ENCODE measurements around the gene GAS2.
"Not testable (repeated sequence)": the region's sequence is repeated elsewhere in the genome, so short reads cannot be mapped to it uniquely, and the experiment has no call there.

GAS2 gene

DNA sequence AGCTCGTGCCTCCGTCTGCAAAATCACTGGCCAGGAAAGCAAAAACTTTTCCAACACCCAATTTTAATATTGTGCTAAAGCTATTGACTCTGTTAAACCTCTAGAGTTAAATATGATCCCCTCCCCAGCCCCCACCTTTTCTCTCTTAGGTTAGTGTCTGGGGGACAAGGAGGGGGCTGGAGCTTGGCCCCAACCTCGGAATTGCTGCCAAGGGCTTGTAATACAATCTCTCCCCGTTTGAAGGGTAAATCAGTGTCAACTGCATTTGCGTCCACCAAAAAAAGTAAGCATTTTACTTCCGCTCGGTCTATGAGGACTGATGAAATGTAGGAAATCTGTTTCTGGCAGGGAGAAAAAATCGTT, at the start of gene GAS2:
TSS of gene GAS2 (plus strand) at position 287 of the 363 bp plus-strand sequence. CDS start 8,259 bp downstream, outside the sequence.
- no peak for DNase-seq

- DNase-seq, result no peak
Measured at GRCh38 chr11:22617868-22618267, 48.5 kb upstream of the GAS2 start.

GRCh38 chr11:22624742-22625447, 41.5 kb upstream of the GAS2 start:
- DNase-seq, result peak; percentile 72

GRCh38 chr11:22625448-22626287, 40.7 kb upstream of the GAS2 start, which contains the start of gene FANCF:
TSS of gene FANCF (minus strand) at chr11:22625823. CDS start at chr11:22625810, 13 bp downstream.
- peak; percentile 91 for DNase-seq

- DNase-seq, result no peak
Measured at GRCh38 chr11:22626573-22627239, 39.7 kb upstream of the GAS2 start.

DNA sequence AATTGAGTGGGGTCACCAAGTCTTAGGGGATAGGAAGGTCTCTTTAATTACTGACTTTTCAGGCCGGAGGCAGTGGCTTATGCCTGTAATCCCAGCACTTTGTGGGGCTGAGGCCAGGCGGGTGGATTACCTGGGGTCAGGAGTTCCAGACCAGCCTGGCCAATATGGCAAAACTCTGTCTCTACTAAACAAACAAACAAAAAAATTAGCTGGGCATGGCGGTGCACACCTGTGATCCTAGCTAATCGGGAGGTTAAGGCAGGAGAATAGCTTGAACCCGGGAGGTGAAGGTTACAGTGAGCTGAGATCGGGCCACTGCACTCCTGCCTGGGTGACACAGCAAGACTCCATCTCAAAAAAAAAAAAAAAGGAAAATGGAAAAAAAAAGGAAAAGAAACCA, 39.0 kb upstream of the GAS2 start:
- DNase-seq, result no peak

DNA sequence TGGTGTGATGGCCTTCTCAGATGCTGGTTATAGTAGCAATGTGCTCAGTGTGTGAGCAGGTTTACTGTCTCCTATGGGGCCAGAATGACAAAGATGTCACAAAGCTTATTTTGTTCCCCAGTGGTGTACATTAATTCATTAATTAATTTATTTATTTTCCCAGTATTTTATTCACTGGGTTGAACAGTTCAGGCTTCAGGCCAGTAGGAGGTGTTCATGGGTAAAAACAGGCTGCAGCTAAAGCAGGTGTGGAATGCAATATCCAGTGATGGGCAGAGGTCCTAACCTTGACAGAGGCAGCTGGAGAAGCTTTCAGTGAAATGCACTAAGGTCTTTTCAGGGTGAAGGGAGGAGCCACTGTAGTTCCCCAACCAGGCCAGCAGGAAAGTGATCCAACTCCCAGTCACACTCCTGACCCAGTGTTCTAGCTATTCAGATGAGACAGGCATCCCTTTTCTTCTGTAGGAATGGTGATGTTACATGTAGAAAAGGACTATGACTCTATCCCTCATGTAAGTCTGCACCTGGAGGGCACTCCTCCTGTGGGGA, 33.0 kb upstream of the GAS2 start:
- no peak for DNase-seq

DNA sequence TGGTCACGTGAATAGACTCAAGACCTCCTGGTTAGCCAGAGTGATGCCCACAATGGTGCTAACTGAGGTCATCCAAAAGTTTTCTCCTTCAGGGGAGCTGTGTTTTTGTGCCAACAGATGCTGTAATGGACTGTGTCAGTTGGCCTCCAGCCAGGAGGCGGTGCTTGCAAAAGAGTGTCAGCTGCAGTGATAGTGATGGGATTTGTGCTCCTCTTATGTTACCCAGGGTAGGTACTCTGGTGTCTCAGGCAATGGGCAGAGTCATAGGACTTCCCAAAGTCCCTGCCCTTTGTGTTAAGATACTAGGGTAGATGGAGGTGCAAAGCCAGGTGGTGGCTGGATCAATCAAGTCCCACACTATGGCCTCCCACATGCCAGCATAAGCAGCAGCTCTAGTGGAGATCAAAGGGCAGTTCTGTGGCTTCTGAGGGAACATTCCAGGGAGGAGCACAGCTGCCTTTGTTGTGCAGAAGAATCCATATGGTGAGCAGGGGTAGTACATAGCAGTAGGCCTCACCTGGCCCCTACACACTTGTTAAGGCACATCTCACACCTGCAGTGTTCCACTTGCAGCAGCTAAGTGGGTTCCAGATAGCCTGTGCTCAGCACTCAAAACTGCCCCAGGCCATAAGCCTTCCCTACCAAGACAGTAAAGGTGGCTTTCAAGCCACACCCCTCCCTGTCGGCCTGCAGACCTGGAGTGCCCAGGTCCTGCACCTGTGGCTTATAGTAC, 31.3 kb upstream of the GAS2 start:
- DNase-seq, result peak; percentile 20

DNA sequence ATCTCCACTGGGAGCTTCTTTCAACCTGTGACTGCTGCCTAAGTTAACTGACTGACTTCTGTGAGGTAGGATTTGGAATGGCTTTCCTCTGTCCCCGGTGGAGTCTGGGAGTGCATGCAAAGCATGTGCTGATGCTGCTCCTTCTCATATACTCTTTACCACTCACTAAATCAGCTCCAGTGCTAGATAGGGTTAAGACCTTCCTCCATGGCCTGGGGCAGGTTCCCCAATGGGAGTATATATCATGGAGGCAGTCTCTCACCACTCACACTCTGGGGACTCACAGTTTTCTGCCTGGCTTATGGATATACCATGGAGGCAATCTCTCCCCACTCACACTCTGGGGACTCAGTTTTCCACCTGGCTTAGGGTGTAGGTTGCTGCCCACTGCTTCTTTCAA, 30.7 kb upstream of the GAS2 start:
- no peak for DNase-seq

- no peak for DNase-seq
Measured at GRCh38 chr11:22640862-22641261, 25.5 kb upstream of the GAS2 start.

DNA sequence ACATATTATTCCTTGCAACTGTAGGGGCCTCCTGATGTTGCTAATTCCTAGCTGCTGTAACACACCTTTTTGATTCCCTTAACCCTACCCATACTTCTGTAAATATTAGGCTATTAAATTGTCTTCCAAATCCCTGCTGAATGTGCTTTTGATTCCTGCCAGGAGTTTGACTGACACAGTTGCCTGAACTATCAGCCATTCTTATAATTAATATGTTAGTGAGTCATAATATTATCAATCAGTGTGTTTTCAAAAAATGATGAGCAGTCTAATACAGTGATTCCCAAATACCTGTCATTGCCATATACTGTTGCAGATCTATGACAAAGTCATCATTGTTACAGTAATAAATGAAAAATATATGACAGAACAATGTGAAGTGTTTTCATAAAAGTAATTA, 24.9 kb upstream of the GAS2 start:
- DNase-seq, result no peak

- DNase-seq, result not testable (repeated sequence)
Measured at GRCh38 chr11:22652346-22652745, 14.1 kb upstream of the GAS2 start.

GRCh38 chr11:22656130-22656529, 10.3 kb upstream of the GAS2 start:
- DNase-seq, result no peak

DNA sequence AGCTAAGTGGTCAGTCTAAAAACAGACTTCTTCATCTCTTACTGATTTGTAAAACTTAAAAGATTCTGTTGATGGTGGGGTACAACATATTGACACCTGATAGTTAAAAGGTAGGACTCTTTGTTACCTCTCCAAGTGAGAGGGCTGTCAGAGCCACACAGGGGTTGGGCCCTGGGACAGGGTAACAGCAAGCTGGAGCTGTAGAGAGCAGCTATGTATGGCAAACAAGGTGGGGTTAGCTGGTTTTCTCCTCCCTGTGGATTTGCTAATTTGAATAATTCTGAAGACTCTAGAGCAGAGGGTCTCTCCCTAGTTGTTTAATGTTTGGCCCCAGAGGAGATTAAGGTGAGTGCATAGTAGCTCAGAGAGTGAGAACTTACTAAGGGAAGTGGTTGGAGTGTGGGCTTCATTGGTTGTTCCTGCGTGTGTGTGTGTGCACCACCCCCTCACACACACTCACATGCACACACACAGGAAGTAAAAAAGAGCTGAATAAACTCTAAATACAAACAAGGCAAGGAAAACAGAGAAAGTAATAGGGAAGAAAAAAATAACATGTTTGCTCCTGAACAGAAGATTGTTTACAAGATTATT, 9.2 kb upstream of the GAS2 start:
- DNase-seq, result no peak

DNA sequence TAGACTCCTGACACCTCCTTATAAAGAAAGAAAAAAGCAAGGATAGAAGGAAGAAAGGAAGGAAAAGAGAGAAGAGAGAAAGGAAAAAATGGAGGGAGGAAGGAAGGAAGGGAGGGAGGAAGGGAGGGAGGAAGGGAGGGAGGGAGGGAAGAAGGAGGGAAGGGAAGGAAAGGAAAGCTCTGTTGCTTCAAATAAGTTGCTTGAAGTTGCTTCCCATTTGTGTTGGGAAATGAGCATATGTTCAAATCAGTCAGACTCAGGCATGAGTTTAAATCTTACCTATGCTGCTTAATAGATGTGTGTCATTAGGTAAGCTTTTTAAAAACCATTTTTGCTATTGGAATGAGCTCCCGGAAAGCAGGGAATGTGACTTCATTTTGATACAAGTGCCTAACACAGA, 6.6 kb upstream of the GAS2 start:
- no peak for DNase-seq

DNA sequence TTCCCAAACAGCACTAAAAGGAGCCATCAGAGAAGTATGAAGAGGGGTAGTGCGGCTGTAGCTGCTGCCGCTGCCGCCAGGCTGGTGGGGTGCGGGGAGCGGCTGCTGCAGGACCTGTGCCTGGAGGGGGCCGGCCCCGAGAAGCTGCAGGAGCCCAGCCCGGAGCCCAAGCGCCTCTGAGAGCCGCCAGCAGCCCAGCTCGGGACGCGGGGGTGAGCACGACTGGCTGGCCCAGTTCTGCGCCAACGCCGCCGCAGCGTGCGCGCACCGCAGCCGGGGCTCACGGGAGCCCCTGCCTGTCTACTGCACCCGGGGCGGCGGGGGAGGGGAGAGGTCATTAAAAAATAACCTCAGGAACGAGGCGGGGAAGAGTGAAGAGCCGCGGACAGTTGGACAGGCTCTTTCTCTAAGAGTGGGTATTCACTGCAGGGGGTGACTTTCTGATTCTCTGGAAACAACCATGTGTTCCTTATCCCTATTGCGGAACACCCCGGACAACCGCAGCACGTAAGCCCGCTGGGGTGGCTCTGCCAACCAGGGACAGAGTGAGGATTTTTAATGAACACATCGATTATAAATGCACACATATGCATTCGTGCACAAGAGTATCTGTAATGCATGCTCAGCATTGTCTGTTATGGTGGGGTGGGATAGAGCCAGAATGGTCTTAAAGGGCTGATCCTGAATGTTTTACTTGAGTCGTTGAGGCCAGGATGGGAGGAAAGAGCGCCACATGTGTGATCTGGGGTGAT, 453 bp downstream of the GAS2 start:
- DNase-seq, result peak; percentile 16

GRCh38 chr11:22668005-22668796, 1.8 kb downstream of the GAS2 start:
- no peak for DNase-seq

DNA sequence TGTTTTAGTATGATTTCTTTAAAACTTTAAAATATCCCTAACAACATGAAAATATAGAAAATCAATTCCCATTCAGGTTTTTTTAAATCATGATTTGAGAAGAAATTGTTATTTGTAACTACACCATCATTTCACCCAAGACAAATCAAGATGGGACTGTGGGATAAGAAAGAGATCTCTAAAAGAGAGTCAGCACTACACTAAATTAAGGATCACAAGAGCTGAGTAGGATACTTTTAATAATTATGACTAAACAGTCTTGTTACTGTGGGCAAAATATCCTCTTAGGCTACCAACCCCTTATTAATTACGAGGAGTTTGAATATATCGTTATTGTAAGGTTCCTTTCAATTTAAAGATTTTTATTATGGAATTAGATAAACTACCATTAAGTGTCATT, 3.0 kb downstream of the GAS2 start:
- DNase-seq, result no peak

- no peak for DNase-seq
Measured at GRCh38 chr11:22670830-22671229, 4.4 kb downstream of the GAS2 start.

DNA sequence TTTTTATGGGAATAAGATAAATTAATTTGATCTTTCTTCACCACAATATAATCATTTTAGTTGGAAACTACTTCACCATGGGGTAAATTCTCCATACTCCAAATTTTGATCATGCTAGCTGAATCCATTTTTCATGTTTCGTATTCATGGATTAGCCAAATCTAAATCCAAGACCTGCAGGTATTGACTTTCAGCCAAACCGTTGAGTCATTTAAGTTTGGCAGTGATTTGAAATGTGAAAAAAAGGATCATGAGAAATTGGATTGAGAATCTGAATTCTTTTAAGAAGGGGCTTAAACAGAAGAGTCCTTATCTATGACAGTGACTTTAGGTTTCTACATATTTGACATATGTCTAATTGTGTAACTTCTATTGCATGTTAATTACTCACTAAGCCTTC, 5.3 kb downstream of the GAS2 start:
- DNase-seq, result no peak
